GM12801 (cell line): Measurements from ENCODE around the gene VAV3.

Source experiments
- CTCF ChIP-seq: IDR thresholded peaks from one replicate; pipeline ENCODE4 v1.5.1; 2011; ENCODE audit warnings: control low read depth; ENCODE audit not compliant: insufficient read length; ENCODE audit errors: extremely low read depth

Gene VAV3

GRCh38 chr1:107683191-107683657 lies 281.8 kb downstream of the VAV3 start:
- TF ChIP-seq CTCF: no peak

GRCh38 chr1:107682467-107682866 lies 282.5 kb downstream of the VAV3 start:
- no peak for TF ChIP-seq CTCF

- TF ChIP-seq CTCF: no peak
Measured at GRCh38 chr1:107681001-107681479, 283.9 kb downstream of the VAV3 start.

- no peak for TF ChIP-seq CTCF
Measured at GRCh38 chr1:107680579-107680985, 284.4 kb downstream of the VAV3 start.

GRCh38 chr1:107679411-107679953 lies 285.5 kb downstream of the VAV3 start:
- no peak for TF ChIP-seq CTCF

GRCh38 chr1:107678993-107679392 lies 286.0 kb downstream of the VAV3 start:
- no peak for TF ChIP-seq CTCF

GRCh38 chr1:107677697-107678096 lies 287.3 kb downstream of the VAV3 start:
- no peak for TF ChIP-seq CTCF
